SK-MEL-5 (cell line): ENCODE results near the gene PRKCA. TPM values are rescaled to one million over a fixed set of nuclear protein-coding genes. Genes with fewer than 3 reads are reported as not detected.
"Not testable (repeated sequence)": the region's sequence is repeated elsewhere in the genome, so short reads cannot be mapped to it uniquely, and the experiment has no call there.

Experiments
- DNase-seq: peaks from one replicate; pipeline ENCODE4 v3.0.0-alpha.2; 2016; ENCODE audit warnings: low read depth, low spot score
- in situ Hi-C: cut with HindIII; loops from 2 replicates; pipeline ENCODE4 v1.10.0; 2016; ENCODE audit warnings: low sequenced_read_pairs, high pct_unique_total_duplicates, low pct_unique_long_range_greater_than_20kb
- total RNA-seq: library from RNA; depleted of rRNA; stranded (reverse); fragments of >200 nt; shearing (Covaris generic); gene quantifications from 2 replicates; pipeline ENCODE4 v1.2.3, GENCODE V29; 2014

PRKCA gene
- total RNA-seq, 1 experiment from 2014 or later, result 7.3 TPM

DNA sequence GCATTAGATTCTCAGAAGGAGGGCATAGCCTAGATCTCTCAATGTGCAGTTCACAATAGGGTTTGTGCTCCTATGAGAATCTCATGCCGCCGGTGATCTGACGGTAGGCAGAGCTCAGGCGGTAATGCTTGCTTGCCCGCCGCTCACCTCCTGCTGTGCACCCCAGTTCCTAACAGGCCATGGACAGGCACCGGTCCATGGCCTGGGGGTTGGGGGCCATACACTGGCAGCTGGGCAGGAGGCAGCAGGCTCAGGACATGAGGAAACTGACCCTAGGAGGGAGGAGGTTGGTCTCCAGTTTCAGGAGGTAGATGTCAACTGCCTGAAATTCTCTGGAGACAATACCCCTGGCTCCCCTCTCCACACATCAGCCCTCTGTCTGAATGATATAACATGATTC, 287.5 kb downstream of the PRKCA start:
- in situ Hi-C loops, result no loop called here
- DNase-seq, result no peak

DNA sequence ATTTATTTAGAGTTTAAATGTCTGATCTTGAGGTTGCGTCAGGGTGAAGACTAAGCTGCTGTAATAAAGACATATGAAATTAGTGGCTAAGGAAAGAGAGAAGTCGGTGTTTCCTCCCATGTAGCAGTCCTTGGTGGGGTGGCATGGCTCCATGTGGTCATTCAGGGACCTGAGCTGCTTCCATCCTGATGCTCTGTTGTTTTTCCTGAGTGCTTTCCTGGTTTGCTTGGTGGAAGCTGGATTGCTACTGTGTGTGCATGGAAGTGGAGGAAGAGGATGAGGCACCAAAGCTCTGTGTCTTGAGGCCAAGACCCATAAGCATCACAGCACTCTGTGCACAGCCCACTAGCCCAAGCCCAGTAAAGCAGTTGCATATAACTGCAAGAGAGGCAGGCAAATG, 290.7 kb downstream of the PRKCA start:
- in situ Hi-C loops, result no loop called here

DNA sequence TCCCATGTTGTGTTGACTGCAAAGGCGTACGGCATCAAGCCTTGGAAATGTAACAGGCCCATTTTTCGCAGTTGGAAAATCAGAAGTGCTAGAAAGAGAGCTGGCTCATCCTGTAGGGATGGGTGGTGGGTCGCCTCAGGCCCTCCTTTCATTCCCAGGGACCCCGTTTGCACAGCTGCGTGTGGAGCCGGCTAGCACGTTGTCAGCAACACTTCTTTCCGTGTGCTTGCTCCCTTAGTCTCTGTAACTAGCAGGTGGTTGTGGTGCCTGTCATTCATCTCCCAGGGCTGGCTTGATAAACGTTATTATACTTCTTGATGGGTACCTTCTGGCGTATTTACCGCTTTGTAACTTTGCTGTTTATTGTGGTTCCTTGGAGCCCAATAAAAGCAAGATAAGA, 293.5 kb downstream of the PRKCA start:
- in situ Hi-C loops, result no loop called here
- no peak for DNase-seq

More for the DNA sequence above, 290.7 kb downstream of the PRKCA start:
- no peak for DNase-seq

DNA sequence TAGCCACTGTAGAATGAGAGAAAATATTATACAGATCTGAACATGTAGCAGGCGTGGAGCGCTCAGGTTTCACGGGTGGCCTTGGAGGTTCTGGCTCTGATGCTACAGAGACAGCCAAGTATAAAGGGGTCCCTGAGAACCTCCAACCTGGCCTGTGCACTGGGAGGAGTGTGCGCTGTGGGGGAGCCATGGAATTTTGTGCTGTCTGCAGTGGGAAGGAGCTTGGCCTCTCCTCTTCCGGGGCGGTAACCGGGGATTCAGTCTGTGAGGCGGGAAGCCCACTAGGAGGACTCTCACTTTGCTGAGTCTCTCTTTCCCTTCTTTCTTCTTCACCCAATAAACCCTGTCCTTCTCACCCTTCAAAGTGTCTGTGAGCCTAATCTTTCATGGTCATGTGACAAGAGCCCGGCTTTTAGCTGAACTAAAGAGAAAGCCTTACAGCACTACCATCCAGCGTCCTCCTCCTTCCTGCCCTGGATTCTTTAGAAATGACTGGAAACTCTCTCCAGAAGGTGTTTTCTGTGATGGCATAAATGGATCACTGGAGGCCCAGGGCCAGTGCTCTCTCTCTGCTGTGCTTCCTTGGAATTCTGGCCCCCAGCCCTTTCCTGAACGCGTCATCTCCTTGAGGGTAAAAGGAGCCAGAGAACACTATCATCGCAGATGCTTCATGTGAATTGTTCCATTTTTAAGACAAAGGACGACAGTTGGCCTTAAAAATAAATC, 300.4 kb downstream of the PRKCA start:
- in situ Hi-C loops, result no loop called here
- DNase-seq, result no peak

GRCh38 chr17:66604376-66604775, 302.0 kb downstream of the PRKCA start:
- in situ Hi-C loops, result no loop called here

DNA sequence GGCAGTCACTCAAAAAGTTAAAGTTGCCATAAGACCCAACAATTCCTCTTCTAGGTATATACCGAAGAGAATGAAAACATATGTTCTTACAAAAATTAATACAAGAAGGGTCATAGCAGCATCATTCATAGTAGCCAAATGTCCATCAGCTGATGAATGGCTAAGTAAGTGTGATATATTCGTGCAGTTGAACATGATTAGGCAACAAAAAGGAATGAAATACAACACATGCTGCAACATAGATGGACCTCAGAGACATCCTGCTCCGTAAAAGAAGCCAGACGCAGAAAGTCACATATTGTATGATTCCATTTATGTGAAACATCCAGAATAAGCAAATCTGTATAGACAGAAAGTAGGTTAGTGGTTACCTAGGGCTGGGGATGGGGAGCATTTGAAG, 303.1 kb downstream of the PRKCA start:
- in situ Hi-C loops, result no loop called here

More at GRCh38 chr17:66604376-66604775, 302.0 kb downstream of the PRKCA start:
- DNase-seq, result no peak

DNA sequence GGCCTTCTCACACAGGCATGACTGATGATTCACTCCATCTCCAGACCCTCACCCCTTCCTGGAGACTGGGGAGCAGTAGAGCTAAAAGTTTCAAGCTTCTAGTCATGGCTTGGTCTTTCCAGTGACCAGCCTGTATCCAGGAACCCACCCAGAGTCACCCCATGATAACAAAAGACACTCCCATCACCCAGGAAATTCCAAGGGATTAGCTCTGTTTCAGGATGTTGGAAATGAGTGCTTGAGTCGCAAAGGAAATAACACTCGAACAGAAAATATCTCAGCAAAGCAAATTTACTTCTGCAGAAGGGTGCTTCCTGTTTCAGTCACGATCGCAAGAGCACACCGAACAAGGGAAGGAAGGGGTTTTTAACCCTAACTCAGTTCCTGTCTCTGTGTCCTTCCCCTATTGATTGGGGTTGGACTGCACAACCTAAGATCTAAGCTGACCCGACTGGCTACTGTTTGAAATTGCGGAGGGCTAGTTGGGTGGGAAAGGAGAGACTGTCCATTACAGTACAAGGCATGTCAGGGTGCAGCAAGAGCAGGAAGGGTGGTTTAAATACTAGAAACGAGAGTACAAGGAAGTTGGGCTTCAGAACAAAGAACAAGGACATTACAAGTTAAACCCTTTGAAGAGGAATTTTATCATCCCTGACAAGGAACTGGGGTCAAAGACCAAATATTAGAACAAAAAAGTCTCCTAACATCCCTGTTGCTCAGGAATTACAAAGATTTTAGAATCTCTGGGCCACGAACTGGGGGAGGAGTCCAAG, 308.1 kb downstream of the PRKCA start:
- DNase-seq, result no peak
- in situ Hi-C loops, result no loop called here

More for the DNA sequence above, 303.1 kb downstream of the PRKCA start:
- no peak for DNase-seq

DNA sequence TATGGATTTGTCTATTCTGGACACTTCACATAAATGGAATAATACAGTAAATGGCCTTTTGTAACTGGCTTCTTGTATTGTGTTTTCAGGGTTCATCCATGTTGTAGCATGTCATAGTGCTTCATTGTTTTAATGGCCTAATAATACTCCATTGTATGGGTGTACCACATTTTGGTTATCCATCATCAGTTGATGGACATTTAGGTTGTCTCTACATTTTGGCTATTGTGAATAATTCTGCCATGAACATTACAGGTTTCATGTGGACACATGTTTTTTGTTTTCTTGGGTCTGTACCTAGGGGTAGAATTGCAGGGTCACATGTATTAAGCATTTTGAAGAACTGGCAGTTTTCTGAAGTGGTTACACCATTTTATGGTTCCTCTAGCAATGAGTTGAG, 309.0 kb downstream of the PRKCA start:
- DNase-seq, result no peak
- in situ Hi-C loops, result no loop called here

- no peak for DNase-seq
- in situ Hi-C loops, result no loop called here
Measured at GRCh38 chr17:66612993-66613392, 310.6 kb downstream of the PRKCA start.

- DNase-seq, result no peak
- in situ Hi-C loops, result no loop called here
Measured at GRCh38 chr17:66614469-66614868, 312.1 kb downstream of the PRKCA start.

- in situ Hi-C loops, result no loop called here
- no peak for DNase-seq
Measured at GRCh38 chr17:66619206-66619605, 316.8 kb downstream of the PRKCA start.

DNA sequence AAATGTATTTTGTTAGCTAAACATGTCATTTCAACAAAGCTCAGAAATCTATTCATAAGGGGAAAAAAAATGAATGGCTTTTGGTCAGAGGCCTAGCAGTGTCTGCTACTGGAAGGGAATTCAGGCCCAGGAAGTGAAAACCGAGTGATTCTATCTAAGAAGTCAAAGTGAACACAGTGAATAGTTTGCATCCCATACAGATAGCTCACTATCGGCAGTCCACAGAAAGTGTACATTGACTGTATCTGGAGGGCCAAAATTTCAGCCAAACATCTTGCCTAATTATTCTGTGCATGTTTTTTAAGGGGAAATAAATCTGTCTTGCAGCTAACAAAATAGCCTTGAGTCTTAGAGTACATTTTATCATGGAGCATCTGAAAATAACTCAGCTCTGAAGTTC, 318.1 kb downstream of the PRKCA start:
- in situ Hi-C loops, result no loop called here
- no peak for DNase-seq

DNA sequence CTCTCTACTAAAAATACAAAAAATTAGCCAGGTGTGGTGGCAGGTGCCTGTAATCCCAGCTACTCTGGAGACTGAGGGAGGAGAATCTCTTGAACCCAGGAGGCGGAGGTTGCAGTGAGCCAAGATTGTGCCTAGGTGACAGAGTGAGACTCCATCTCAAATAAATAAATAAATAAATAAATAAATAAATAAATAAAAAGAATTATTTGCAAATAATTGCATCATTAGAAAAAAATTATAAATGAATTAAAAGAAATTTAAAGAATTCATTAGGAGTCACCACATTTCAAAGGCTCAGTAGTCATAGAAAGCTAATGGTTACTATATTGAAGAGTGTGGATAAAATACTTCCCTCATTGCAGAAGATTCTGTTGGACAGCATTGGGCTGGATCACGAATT, 322.2 kb downstream of the PRKCA start:
- in situ Hi-C loops, DNase-seq: not testable (repeated sequence)

- in situ Hi-C loops, result no loop called here
Measured at GRCh38 chr17:66625311-66625767, 322.9 kb downstream of the PRKCA start.

GRCh38 chr17:66627985-66628384, 325.6 kb downstream of the PRKCA start:
- DNase-seq, result no peak
- in situ Hi-C loops, result no loop called here

More at GRCh38 chr17:66625311-66625767, 322.9 kb downstream of the PRKCA start:
- peak; percentile 75 for DNase-seq

GRCh38 chr17:66629762-66630161, 327.3 kb downstream of the PRKCA start:
- in situ Hi-C loops, result no loop called here

DNA sequence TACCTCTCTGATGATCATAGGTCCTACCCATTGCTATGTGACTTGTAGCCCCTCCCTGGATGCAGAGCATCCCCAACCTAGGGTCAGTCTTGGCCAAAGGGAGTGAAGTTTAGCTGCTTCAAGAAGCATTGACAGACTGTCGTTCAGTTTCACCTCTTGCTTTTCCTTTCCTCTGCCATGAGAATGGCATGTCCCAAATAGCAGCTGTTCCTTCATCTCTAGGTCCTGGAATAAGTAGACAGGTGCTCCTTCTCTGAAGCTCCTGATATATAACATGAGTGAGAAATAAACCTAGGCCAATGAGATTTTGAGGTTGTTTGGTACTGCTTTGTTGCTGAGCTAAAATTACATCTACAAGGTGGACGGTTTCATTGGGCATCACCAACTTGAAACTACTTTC, 328.0 kb downstream of the PRKCA start:
- in situ Hi-C loops, result no loop called here

More at GRCh38 chr17:66629762-66630161, 327.3 kb downstream of the PRKCA start:
- no peak for DNase-seq

GRCh38 chr17:66630828-66631472, 328.5 kb downstream of the PRKCA start:
- DNase-seq, result no peak
- in situ Hi-C loops, result no loop called here

More for the DNA sequence above, 328.0 kb downstream of the PRKCA start:
- DNase-seq, result no peak
